PFSK-1 (cell line): ENCODE results near the gene SORBS2.

Experiments
- FOXP2 ChIP-seq: optimal IDR thresholded peaks from 2 replicates; pipeline ENCODE3; 2011; ENCODE audit warnings: borderline replicate concordance, control low read depth, inconsistent platforms; ENCODE audit not compliant: insufficient read depth; ENCODE audit errors: extremely low read length, extremely low read depth
- POLR2AphosphoS5 ChIP-seq: IDR thresholded peaks from 2 replicates; pipeline ENCODE4 v1.6.1; 2012; ENCODE audit warnings: low read depth, mild to moderate bottlenecking, control low read depth, low read length, moderate library complexity
- SIN3A ChIP-seq: IDR thresholded peaks from 2 replicates; pipeline ENCODE4 v1.6.1; 2012; ENCODE audit warnings: mild to moderate bottlenecking, low read length, moderate library complexity, borderline replicate concordance; ENCODE audit not compliant: insufficient read depth
- TAF1 ChIP-seq: IDR thresholded peaks from 2 replicates; pipeline ENCODE4 v1.6.1; 2012; ENCODE audit warnings: low read length, control low read depth, borderline replicate concordance; ENCODE audit not compliant: insufficient read depth
- TF ChIP-seq, protein P1 (sequence below), 2 experiments: IDR thresholded peaks; 2 replicates each; pipeline versions ENCODE4 v1.6.1 to v1.8.0; 2011 to 2012; ENCODE audit warnings: low read depth in 2 of 2, low read length in 2 of 2, control low read depth in 1 of 2, inconsistent platforms in 1 of 2, mild to moderate bottlenecking in 1 of 2, moderate library complexity in 1 of 2; ENCODE audit not compliant: insufficient read depth in 1 of 2

The SORBS2 gene

DNA sequence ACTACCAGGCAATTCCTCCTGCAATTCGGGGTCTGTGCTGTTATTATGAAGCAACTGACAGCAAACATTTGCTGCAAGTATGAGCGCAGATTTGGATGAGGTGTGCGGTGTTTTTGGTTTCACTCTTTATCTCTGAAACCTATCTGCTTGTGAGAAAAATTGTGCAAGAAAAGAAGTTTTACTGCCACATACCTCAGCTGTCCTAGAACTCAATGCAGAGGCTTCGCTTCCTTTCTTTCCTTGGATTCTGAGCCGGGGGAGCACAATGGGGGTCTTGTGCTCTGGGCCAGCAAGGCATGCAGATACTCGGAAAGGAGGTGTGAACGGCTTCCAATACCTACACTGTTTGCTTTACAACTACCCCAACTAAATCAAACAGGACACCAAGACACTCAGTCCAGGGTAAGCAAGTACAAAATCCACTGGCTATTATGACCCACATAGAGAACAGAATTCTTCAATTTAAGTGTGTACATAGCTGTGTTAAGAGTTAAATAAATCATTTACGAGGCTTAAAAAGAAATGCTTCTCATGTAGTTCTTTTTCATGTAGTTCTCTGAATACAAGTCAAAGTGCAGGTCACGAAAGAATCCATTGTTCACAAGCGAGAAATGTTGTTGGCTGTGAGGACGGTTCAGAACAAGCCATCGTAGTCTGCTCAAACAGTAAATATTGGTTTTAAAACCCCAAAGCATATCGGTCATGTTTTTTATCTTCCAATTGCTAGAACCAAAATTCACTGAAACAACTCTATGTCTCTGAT lies 1.1 kb downstream of the SORBS2 start:
- TF ChIP-seq POLR2AphosphoS5 (no peak), TAF1 (no peak)
- TF ChIP-seq, protein P1, sequence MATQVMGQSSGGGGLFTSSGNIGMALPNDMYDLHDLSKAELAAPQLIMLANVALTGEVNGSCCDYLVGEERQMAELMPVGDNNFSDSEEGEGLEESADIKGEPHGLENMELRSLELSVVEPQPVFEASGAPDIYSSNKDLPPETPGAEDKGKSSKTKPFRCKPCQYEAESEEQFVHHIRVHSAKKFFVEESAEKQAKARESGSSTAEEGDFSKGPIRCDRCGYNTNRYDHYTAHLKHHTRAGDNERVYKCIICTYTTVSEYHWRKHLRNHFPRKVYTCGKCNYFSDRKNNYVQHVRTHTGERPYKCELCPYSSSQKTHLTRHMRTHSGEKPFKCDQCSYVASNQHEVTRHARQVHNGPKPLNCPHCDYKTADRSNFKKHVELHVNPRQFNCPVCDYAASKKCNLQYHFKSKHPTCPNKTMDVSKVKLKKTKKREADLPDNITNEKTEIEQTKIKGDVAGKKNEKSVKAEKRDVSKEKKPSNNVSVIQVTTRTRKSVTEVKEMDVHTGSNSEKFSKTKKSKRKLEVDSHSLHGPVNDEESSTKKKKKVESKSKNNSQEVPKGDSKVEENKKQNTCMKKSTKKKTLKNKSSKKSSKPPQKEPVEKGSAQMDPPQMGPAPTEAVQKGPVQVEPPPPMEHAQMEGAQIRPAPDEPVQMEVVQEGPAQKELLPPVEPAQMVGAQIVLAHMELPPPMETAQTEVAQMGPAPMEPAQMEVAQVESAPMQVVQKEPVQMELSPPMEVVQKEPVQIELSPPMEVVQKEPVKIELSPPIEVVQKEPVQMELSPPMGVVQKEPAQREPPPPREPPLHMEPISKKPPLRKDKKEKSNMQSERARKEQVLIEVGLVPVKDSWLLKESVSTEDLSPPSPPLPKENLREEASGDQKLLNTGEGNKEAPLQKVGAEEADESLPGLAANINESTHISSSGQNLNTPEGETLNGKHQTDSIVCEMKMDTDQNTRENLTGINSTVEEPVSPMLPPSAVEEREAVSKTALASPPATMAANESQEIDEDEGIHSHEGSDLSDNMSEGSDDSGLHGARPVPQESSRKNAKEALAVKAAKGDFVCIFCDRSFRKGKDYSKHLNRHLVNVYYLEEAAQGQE (IDR thresholded peaks at IDR 0.05; ENCODE audit: insufficient read depth in 1 of 2, low read depth in 2 of 2, low read length in 2 of 2), result no peak

DNA sequence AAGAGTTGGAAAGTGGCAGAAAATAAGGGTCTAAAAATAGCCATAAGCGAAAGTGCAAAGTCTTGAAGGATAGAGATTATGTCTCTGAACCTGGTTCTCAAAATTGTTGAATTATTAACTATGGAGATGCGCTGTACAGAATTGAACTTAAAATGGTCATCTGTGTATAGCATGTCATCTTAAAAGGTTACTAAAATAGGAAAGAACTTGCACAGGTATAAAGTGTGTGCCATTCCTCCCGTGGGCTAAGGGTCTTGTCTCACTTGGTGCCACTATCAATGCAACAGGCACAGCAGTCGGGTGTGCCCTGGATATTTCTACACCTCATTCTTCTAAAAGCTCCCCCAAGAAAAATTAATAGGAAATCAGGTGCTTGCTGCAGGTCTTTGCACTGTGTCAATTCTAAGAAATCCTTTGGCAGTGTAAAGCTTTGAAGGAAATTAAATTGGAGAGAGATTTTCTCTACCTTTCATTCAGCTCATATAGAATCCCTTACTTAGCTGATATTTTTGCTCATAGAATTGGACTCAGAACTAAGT lies 2.4 kb downstream of the SORBS2 start:
- TF ChIP-seq SIN3A (no peak), POLR2AphosphoS5 (no peak), FOXP2 (no peak), TAF1 (no peak)
- TF ChIP-seq, protein P1 (IDR thresholded peaks at IDR 0.05; ENCODE audit: insufficient read depth in 1 of 2, low read depth in 2 of 2, low read length in 2 of 2), result no peak

DNA sequence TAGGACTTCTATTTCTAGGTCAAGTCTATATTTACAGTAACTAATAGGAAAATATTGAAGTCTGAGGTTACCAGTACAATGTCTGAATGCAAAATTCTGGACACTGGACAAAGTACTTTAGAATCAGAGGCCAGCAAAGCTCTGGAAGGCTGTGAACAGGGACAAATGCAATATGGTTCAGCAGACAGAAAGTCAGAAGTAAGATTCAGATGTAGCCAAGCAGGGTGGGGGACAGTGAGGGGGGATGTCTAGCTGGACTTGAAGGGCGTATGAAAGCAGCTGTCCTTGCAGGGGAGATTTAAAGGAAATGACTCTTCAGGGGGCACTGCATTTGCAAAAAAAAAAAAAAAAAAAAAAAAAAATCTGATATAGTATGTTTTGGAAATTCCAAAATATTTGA lies 2.9 kb downstream of the SORBS2 start:
- TF ChIP-seq POLR2AphosphoS5 (no peak), SIN3A (no peak), FOXP2 (no peak), TAF1 (no peak)
- TF ChIP-seq, protein P1 (IDR thresholded peaks at IDR 0.05; ENCODE audit: insufficient read depth in 1 of 2, low read depth in 2 of 2, low read length in 2 of 2), result no peak

DNA sequence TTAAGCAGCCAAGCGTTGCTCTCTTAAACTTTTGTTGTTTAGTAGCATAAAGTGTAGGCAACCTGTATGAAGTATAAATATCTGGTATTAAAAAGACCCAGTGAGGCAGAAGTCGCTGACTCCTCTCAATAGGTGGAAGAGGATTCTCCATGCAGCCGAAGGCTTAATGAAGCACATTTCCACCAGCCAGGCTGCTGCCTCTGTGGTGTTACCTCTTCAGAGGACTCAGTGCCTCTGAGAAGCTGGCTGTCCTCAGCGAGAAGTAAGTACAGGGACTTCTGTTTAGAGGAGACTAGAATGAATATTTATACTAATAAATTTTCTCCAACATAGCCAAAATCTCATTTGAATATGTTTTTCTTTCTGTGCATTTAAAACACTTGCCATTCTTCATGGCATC lies 6.0 kb downstream of the SORBS2 start:
- no peak for TF ChIP-seq SIN3A
- TF ChIP-seq, protein P1 (IDR thresholded peaks at IDR 0.05; ENCODE audit: insufficient read depth in 1 of 2, low read depth in 2 of 2, low read length in 2 of 2), result no peak
- TF ChIP-seq FOXP2, result no peak
- TF ChIP-seq POLR2AphosphoS5, result no peak
- TF ChIP-seq TAF1, result no peak
